SK-N-SH treated with all-trans-retinoic acid at 6 μM for 48 hours (cell line): ENCODE results near the gene C8A.

Source experiments
- ATAC-seq: fragments of 200-7000 bp; cut with Tn5 transposase; 3 replicates; pipeline ENCODE4 v1.9.1; 2020; ENCODE audit warnings: mild to moderate bottlenecking, moderate library complexity
- ARNTL ChIP-seq: fragments of 450-650 bp; formaldehyde crosslinking; IDR thresholded peaks from 2 replicates; pipeline ENCODE4 v1.5.0; 2020; ENCODE audit warnings: low read depth, mild to moderate bottlenecking, moderate library complexity, borderline replicate concordance
- BACH2 ChIP-seq: fragments of 250-450 bp; sonication (Bioruptor Pico); IDR thresholded peaks from 2 replicates; pipeline ENCODE4 v1.9.0; 2021; ENCODE audit warnings: mild to moderate bottlenecking, borderline replicate concordance
- CSDC2 ChIP-seq: fragments of 250-450 bp; sonication (Bioruptor Pico); IDR thresholded peaks from 2 replicates; pipeline ENCODE4 v1.5.0; 2020; ENCODE audit warnings: mild to moderate bottlenecking, moderate library complexity
- ESRRG ChIP-seq: fragments of 250-450 bp; sonication (Bioruptor Pico); IDR thresholded peaks from 2 replicates; pipeline ENCODE4 v1.6.1; 2021; ENCODE audit warnings: mild to moderate bottlenecking
- GLIS3 ChIP-seq: fragments of 250-450 bp; sonication (Bioruptor Pico); IDR thresholded peaks from 2 replicates; pipeline ENCODE4 v1.5.0; 2020; ENCODE audit warnings: mild to moderate bottlenecking, moderate library complexity
- ISL1 ChIP-seq: fragments of 250-450 bp; sonication (Bioruptor Pico); IDR thresholded peaks from 2 replicates; pipeline ENCODE4 v2.1.2; 2022; ENCODE audit warnings: mild to moderate bottlenecking, moderate library complexity
- OSR1 ChIP-seq: fragments of 250-450 bp; sonication (Bioruptor Pico); IDR thresholded peaks from 2 replicates; pipeline ENCODE4 v1.8.0; 2022; ENCODE audit warnings: moderate library complexity, mild to moderate bottlenecking, inconsistent platforms
- RARB ChIP-seq: fragments of 250-450 bp; sonication (Bioruptor Pico); IDR thresholded peaks from 2 replicates; pipeline ENCODE4 v1.8.0; 2021; ENCODE audit warnings: mild to moderate bottlenecking, moderate library complexity
- SNAI2 ChIP-seq: fragments of 250-450 bp; sonication (Bioruptor Pico); IDR thresholded peaks from 2 replicates; pipeline ENCODE4 v1.5.0; 2020; ENCODE audit warnings: mild to moderate bottlenecking, moderate library complexity
- TOX ChIP-seq: fragments of 250-450 bp; sonication (Bioruptor Pico); IDR thresholded peaks from 2 replicates; pipeline ENCODE4 v1.8.0; 2021; ENCODE audit warnings: mild to moderate bottlenecking, moderate library complexity, borderline replicate concordance
- ZC3H10 ChIP-seq: fragments of 250-450 bp; sonication (Bioruptor Pico); IDR thresholded peaks from 2 replicates; pipeline ENCODE4 v1.5.1; 2021; ENCODE audit warnings: mild to moderate bottlenecking, moderate library complexity
- ZFP3 ChIP-seq: fragments of 250-450 bp; sonication (Bioruptor Pico); IDR thresholded peaks from 2 replicates; pipeline ENCODE4 v1.5.0; 2020; ENCODE audit warnings: mild to moderate bottlenecking, moderate library complexity
- ZFP30 ChIP-seq: fragments of 450-650 bp; formaldehyde crosslinking; IDR thresholded peaks from 2 replicates; pipeline ENCODE4 v1.5.0; 2022; ENCODE audit warnings: mild to moderate bottlenecking, moderate library complexity
- ZNF565 ChIP-seq: fragments of 450-650 bp; formaldehyde crosslinking; conservative IDR thresholded peaks from 2 replicates; pipeline ENCODE4 v1.5.0; 2020; ENCODE audit warnings: low read depth, mild to moderate bottlenecking, moderate library complexity
- ZNF70 ChIP-seq: fragments of 450-650 bp; formaldehyde crosslinking; IDR thresholded peaks from 2 replicates; pipeline ENCODE4 v1.5.0; 2020; ENCODE audit warnings: mild to moderate bottlenecking, moderate library complexity
- ZNF8 ChIP-seq: fragments of 450-650 bp; formaldehyde crosslinking; IDR thresholded peaks from 2 replicates; pipeline ENCODE4 v1.5.0; 2020; ENCODE audit warnings: mild to moderate bottlenecking, moderate library complexity
- TF ChIP-seq, protein P1 (sequence below): fragments of 250-450 bp; sonication (Bioruptor Pico); IDR thresholded peaks from 2 replicates; pipeline ENCODE4 v1.8.0; 2021; ENCODE audit warnings: low read depth, mild to moderate bottlenecking, moderate library complexity, borderline replicate concordance
- TF ChIP-seq, protein P2 (sequence below): fragments of 250-450 bp; sonication (Bioruptor Pico); IDR thresholded peaks from 2 replicates; pipeline ENCODE4 v1.5.1; 2020; ENCODE audit warnings: low read depth, mild to moderate bottlenecking, moderate library complexity
- TF ChIP-seq, protein P3 (sequence below): fragments of 250-450 bp; sonication (Bioruptor Pico); IDR thresholded peaks from 2 replicates; pipeline ENCODE4 v1.5.1; 2021; ENCODE audit warnings: mild to moderate bottlenecking, moderate library complexity
- TF ChIP-seq, protein P4 (sequence below): fragments of 250-450 bp; sonication (Bioruptor Pico); IDR thresholded peaks from 2 replicates; pipeline ENCODE4 v1.5.0; 2020; ENCODE audit warnings: mild to moderate bottlenecking, moderate library complexity
- TF ChIP-seq, protein P5 (sequence below): fragments of 250-450 bp; sonication (Bioruptor Pico); IDR thresholded peaks from 2 replicates; pipeline ENCODE4 v1.8.0; 2020; ENCODE audit warnings: mild to moderate bottlenecking, moderate library complexity, borderline replicate concordance

The C8A gene

DNA sequence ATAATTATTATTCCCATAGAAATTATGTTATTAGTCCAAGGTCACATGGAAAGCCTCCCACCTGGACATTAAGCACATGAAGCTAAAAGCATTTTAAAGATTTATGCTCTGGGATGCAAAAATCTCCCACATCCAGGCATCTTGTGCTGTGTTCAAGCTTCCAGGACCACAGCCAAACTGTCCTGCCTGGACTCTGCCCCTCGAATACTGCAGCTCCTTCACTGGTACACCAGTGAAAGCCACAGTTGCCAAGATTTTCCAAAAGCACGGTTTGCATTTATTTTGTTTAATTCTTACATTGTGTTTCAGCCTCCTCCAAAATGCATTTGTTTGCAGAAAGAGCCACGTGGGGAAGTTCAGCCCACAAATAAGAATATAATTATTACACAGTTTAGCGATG lies 72.6 kb downstream of the C8A start:
- TF ChIP-seq BACH2 (CRISPR knock-in tag) (no peak), SNAI2 (CRISPR knock-in tag) (no peak), ZNF70 (CRISPR knock-in tag) (no peak), OSR1 (no peak), ESRRG (CRISPR knock-in tag) (no peak), ZFP30 (no peak), ZC3H10 (CRISPR knock-in tag) (no peak), CSDC2 (CRISPR knock-in tag) (no peak)
- TF ChIP-seq, protein P1, sequence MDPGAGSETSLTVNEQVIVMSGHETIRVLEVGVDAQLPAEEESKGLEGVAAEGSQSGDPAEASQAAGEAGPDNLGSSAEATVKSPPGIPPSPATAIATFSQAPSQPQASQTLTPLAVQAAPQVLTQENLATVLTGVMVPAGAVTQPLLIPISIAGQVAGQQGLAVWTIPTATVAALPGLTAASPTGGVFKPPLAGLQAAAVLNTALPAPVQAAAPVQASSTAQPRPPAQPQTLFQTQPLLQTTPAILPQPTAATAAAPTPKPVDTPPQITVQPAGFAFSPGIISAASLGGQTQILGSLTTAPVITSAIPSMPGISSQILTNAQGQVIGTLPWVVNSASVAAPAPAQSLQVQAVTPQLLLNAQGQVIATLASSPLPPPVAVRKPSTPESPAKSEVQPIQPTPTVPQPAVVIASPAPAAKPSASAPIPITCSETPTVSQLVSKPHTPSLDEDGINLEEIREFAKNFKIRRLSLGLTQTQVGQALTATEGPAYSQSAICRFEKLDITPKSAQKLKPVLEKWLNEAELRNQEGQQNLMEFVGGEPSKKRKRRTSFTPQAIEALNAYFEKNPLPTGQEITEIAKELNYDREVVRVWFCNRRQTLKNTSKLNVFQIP (CRISPR knock-in tag), result no peak
- TF ChIP-seq, protein P2, sequence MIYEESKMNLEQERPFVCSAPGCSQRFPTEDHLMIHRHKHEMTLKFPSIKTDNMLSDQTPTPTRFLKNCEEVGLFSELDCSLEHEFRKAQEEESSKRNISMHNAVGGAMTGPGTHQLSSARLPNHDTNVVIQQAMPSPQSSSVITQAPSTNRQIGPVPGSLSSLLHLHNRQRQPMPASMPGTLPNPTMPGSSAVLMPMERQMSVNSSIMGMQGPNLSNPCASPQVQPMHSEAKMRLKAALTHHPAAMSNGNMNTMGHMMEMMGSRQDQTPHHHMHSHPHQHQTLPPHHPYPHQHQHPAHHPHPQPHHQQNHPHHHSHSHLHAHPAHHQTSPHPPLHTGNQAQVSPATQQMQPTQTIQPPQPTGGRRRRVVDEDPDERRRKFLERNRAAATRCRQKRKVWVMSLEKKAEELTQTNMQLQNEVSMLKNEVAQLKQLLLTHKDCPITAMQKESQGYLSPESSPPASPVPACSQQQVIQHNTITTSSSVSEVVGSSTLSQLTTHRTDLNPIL (CRISPR knock-in tag), result no peak
- TF ChIP-seq, protein P3, sequence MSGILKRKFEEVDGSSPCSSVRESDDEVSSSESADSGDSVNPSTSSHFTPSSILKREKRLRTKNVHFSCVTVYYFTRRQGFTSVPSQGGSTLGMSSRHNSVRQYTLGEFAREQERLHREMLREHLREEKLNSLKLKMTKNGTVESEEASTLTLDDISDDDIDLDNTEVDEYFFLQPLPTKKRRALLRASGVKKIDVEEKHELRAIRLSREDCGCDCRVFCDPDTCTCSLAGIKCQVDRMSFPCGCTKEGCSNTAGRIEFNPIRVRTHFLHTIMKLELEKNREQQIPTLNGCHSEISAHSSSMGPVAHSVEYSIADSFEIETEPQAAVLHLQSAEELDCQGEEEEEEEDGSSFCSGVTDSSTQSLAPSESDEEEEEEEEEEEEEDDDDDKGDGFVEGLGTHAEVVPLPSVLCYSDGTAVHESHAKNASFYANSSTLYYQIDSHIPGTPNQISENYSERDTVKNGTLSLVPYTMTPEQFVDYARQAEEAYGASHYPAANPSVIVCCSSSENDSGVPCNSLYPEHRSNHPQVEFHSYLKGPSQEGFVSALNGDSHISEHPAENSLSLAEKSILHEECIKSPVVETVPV (CRISPR knock-in tag), result no peak
- ATAC-seq, result no peak

DNA sequence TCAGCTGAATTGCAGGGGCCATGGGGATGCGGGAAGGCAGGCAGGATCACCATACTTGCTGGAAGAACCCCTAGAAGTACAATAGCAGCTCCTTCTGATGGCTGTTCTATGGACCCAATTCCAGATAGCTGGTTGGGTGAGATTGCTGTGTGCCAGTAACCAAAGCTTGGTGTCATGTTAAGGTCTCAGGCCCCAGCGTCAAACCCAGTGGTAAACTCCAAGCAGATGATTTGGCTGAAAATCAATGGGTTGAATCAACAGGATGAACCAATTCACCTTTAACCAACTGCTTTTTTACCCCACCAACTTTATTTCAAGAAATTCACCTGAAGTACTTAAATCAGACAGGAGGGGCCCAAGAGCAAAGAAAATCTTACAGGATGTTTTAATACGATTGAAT lies 73.4 kb downstream of the C8A start:
- no peak for ATAC-seq
- TF ChIP-seq, protein P3 (CRISPR knock-in tag), result no peak
- TF ChIP-seq TOX (CRISPR knock-in tag) (no peak), ZC3H10 (CRISPR knock-in tag) (no peak), CSDC2 (CRISPR knock-in tag) (no peak), OSR1 (no peak), ISL1 (CRISPR knock-in tag) (no peak), SNAI2 (CRISPR knock-in tag) (no peak), ZNF565 (CRISPR knock-in tag) (no peak), ARNTL (CRISPR knock-in tag) (no peak), ZFP30 (no peak), GLIS3 (CRISPR knock-in tag) (no peak), ZNF70 (CRISPR knock-in tag) (no peak), ZNF8 (CRISPR knock-in tag) (no peak), RARB (no peak), ZFP3 (CRISPR knock-in tag) (no peak)
- TF ChIP-seq, protein P1 (CRISPR knock-in tag), result no peak
- TF ChIP-seq, protein P4, sequence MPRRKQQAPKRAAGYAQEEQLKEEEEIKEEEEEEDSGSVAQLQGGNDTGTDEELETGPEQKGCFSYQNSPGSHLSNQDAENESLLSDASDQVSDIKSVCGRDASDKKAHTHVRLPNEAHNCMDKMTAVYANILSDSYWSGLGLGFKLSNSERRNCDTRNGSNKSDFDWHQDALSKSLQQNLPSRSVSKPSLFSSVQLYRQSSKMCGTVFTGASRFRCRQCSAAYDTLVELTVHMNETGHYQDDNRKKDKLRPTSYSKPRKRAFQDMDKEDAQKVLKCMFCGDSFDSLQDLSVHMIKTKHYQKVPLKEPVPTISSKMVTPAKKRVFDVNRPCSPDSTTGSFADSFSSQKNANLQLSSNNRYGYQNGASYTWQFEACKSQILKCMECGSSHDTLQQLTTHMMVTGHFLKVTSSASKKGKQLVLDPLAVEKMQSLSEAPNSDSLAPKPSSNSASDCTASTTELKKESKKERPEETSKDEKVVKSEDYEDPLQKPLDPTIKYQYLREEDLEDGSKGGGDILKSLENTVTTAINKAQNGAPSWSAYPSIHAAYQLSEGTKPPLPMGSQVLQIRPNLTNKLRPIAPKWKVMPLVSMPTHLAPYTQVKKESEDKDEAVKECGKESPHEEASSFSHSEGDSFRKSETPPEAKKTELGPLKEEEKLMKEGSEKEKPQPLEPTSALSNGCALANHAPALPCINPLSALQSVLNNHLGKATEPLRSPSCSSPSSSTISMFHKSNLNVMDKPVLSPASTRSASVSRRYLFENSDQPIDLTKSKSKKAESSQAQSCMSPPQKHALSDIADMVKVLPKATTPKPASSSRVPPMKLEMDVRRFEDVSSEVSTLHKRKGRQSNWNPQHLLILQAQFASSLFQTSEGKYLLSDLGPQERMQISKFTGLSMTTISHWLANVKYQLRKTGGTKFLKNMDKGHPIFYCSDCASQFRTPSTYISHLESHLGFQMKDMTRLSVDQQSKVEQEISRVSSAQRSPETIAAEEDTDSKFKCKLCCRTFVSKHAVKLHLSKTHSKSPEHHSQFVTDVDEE, result no peak
- TF ChIP-seq, protein P5, sequence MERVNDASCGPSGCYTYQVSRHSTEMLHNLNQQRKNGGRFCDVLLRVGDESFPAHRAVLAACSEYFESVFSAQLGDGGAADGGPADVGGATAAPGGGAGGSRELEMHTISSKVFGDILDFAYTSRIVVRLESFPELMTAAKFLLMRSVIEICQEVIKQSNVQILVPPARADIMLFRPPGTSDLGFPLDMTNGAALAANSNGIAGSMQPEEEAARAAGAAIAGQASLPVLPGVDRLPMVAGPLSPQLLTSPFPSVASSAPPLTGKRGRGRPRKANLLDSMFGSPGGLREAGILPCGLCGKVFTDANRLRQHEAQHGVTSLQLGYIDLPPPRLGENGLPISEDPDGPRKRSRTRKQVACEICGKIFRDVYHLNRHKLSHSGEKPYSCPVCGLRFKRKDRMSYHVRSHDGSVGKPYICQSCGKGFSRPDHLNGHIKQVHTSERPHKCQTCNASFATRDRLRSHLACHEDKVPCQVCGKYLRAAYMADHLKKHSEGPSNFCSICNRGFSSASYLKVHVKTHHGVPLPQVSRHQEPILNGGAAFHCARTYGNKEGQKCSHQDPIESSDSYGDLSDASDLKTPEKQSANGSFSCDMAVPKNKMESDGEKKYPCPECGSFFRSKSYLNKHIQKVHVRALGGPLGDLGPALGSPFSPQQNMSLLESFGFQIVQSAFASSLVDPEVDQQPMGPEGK (CRISPR knock-in tag), result no peak
